Liver (tissue), 9 donors: ENCODE results near the gene SLC45A2. TPM values are rescaled to one million over a fixed set of nuclear protein-coding genes. Genes with fewer than 3 reads are reported as not detected.

Source experiments
- DNase-seq: peaks from one replicate; pipeline ENCODE4 v3.0.0-alpha.2; 2017; ENCODE audit warnings: low spot score
- H3K27ac ChIP-seq, 2 donors: one replicate each; pipeline ENCODE4 v1.7.0; 2013; ENCODE audit warnings: inconsistent platforms in 2 of 2, low read length in 2 of 2, control low read depth in 1 of 2, low read depth in 1 of 2, mild to moderate bottlenecking in 1 of 2
- H3K27me3 ChIP-seq, 4 donors: one replicate each; pipeline versions ENCODE4 v1.6.1 to v1.7.0; 2013; ENCODE audit warnings: low read length in 3 of 4, inconsistent platforms in 1 of 4, mild to moderate bottlenecking in 1 of 4, moderate library complexity in 1 of 4; ENCODE audit not compliant: control insufficient read depth in 4 of 4, insufficient read depth in 4 of 4
- H3K36me3 ChIP-seq, 4 donors: one replicate each; pipeline versions ENCODE4 v1.6.1 to v1.7.0; 2013; ENCODE audit warnings: low read length in 3 of 4, mild to moderate bottlenecking in 3 of 4, low read depth in 1 of 4, moderate library complexity in 1 of 4; ENCODE audit not compliant: control insufficient read depth in 4 of 4, insufficient read depth in 3 of 4
- H3K4me1 ChIP-seq, 4 donors: one replicate each; pipeline versions ENCODE4 v1.6.1 to v1.7.0; 2013; ENCODE audit warnings: low read length in 3 of 4, mild to moderate bottlenecking in 3 of 4, moderate library complexity in 1 of 4; ENCODE audit not compliant: control insufficient read depth in 4 of 4, insufficient read depth in 4 of 4
- H3K4me3 ChIP-seq, 3 donors: one replicate each; pipeline versions ENCODE4 v1.6.1 to v1.7.0; 2013; ENCODE audit warnings: low read length in 3 of 3, control low read depth in 1 of 3, low read depth in 1 of 3, mild to moderate bottlenecking in 1 of 3
- H3K9ac ChIP-seq, 2 donors: one replicate each; pipeline ENCODE4 v1.7.0; 2013; ENCODE audit warnings: low read length in 2 of 2, mild to moderate bottlenecking in 2 of 2, moderate library complexity in 2 of 2, control low read depth in 1 of 2, low read depth in 1 of 2
- H3K9me3 ChIP-seq, 4 donors: one replicate each; pipeline versions ENCODE4 v1.6.1 to v1.7.0; 2013; ENCODE audit warnings: low read length in 3 of 4; ENCODE audit not compliant: control insufficient read depth in 4 of 4
- EGR1 ChIP-seq, 2 donors: IDR thresholded peaks; 2 replicates each; pipeline ENCODE4 v1.6.1; 2016 to 2018; ENCODE audit warnings: antibody characterized with exemption in 2 of 2, low read depth in 2 of 2
- FOXA1 ChIP-seq: IDR thresholded peaks from 2 replicates; pipeline ENCODE4 v1.6.1; 2016; ENCODE audit warnings: antibody characterized with exemption
- FOXA2 ChIP-seq: IDR thresholded peaks from 2 replicates; pipeline ENCODE4 v1.6.1; 2016; ENCODE audit warnings: antibody characterized with exemption
- GABPA ChIP-seq, 2 donors: IDR thresholded peaks in 1 of 2; conservative IDR thresholded peaks in 1 of 2; 2 replicates each; pipeline ENCODE4 v1.6.1; 2016; ENCODE audit warnings: antibody characterized with exemption in 2 of 2, mild to moderate bottlenecking in 1 of 2, moderate library complexity in 1 of 2
- HNF4A ChIP-seq, 2 donors: conservative IDR thresholded peaks; 2 replicates each; pipeline ENCODE4 v1.6.1; 2016; ENCODE audit warnings: antibody characterized with exemption in 2 of 2, mild to moderate bottlenecking in 2 of 2
- HNF4G ChIP-seq: IDR thresholded peaks from 2 replicates; pipeline ENCODE4 v1.6.1; 2016; ENCODE audit warnings: antibody characterized with exemption
- JUND ChIP-seq, 2 donors: IDR thresholded peaks; 2 replicates each; pipeline ENCODE4 v1.6.1; 2016; ENCODE audit warnings: antibody characterized with exemption in 2 of 2
- MAX ChIP-seq: IDR thresholded peaks from 2 replicates; pipeline ENCODE4 v1.6.1; 2016; ENCODE audit warnings: antibody characterized with exemption
- NR2F2 ChIP-seq: IDR thresholded peaks from 2 replicates; pipeline ENCODE4 v1.6.1; 2016; ENCODE audit warnings: antibody characterized with exemption
- RAD21 ChIP-seq, 2 donors: IDR thresholded peaks; 2 replicates each; pipeline ENCODE4 v1.6.1; 2016; ENCODE audit warnings: antibody characterized with exemption in 2 of 2, mild to moderate bottlenecking in 2 of 2
- RXRA ChIP-seq, 2 donors: IDR thresholded peaks; 2 replicates each; pipeline ENCODE4 v1.6.1; 2017 to 2018; ENCODE audit warnings: antibody characterized with exemption in 2 of 2, mild to moderate bottlenecking in 1 of 2
- SP1 ChIP-seq: IDR thresholded peaks from 2 replicates; pipeline ENCODE4 v1.6.1; 2018; ENCODE audit warnings: antibody characterized with exemption, mild to moderate bottlenecking
- TAF1 ChIP-seq: conservative IDR thresholded peaks from 2 replicates; pipeline ENCODE4 v1.6.1; 2016; ENCODE audit warnings: antibody characterized with exemption, mild to moderate bottlenecking
- YY1 ChIP-seq: IDR thresholded peaks from 2 replicates; pipeline ENCODE4 v1.6.1; 2016; ENCODE audit warnings: antibody characterized with exemption, mild to moderate bottlenecking
- WGBS: extraction: QIAGEN DNeasy Blood & Tissue Kit; methylation state at CpG from one replicate; pipeline ENCODE4 v1.1.7; 2013; 5-methylcytosine and 5-hydroxymethylcytosine counted together
- polyA plus RNA-seq, 2 donors: library from polyadenylated mRNA; stranded (reverse) in 1 of 2; unstranded in 1 of 2; fragments of 200-250 nt in 1 of 2; fragments of >200 nt in 1 of 2; fragmentation: Nextera tagmentation in 1 of 2; extraction: Ambion mirVana in 1 of 2; gene quantifications; one replicate each; pipeline versions ENCODE4 v1.2.1 to v1.2.3, GENCODE V29; 2013 to 2015
- total RNA-seq, 2 donors: library from RNA; depleted of rRNA; stranded (reverse); fragments of >200 nt; gene quantifications; one replicate each; pipeline ENCODE4 v1.2.3, GENCODE V29; 2014
- TF ChIP-seq, protein P1 (sequence below): IDR thresholded peaks from 2 replicates; pipeline ENCODE4 v1.6.1; 2016; ENCODE audit warnings: antibody characterized with exemption
- TF ChIP-seq, protein P2 (sequence below): IDR thresholded peaks from 2 replicates; pipeline ENCODE4 v1.6.1; 2016; ENCODE audit warnings: antibody characterized with exemption
- TF ChIP-seq, protein P3 (sequence below): IDR thresholded peaks from 2 replicates; pipeline ENCODE4 v1.6.1; 2016; ENCODE audit warnings: antibody characterized with exemption, mild to moderate bottlenecking
- donor health status: healthy.
- donor health status: healthy.
- donor health status: healthy.
- donor health status: healthy.
- donor health status: healthy.

Gene SLC45A2
- total and polyA plus RNA-seq, 4 donors = 0.01 to 1.3 TPM; not detected in 2

DNA sequence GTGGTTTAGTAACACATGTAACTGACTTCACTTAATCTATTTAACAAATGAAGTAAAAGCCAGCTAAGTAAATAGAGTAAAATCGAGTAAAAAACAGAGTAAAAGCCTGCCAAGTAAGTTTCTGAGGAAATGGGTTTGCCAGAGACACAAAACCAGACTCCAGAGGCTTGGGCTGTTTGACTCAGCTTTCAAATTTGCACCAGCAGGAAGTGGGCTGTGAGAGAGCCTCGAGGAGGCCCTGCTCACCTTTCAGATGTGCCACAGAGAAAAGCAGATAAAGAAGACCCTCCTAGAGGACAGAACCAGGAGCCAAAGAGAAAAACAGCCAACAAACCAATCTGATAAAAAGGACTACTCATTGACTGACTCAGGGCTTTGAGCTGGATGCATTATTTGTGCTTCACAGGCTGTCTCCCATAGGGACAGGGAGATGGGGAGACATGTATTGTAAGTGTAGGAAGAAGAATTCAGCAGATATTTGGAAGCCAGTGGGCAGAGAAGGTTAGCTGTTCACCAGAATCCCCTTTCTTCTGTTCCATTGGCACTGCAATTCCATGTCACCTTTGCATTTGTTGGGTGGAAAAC is 37.7 kb upstream of the SLC45A2 start:
- no peak for DNase-seq
- H3K27ac ChIP-seq = no peak overlapping the region
- peaks cover 0 to 3% (median under 1%) of the 10 kb centered on the region in 4 donors for H3K36me3 ChIP-seq
- no peak for TF ChIP-seq FOXA1
- TF ChIP-seq, protein P1, sequence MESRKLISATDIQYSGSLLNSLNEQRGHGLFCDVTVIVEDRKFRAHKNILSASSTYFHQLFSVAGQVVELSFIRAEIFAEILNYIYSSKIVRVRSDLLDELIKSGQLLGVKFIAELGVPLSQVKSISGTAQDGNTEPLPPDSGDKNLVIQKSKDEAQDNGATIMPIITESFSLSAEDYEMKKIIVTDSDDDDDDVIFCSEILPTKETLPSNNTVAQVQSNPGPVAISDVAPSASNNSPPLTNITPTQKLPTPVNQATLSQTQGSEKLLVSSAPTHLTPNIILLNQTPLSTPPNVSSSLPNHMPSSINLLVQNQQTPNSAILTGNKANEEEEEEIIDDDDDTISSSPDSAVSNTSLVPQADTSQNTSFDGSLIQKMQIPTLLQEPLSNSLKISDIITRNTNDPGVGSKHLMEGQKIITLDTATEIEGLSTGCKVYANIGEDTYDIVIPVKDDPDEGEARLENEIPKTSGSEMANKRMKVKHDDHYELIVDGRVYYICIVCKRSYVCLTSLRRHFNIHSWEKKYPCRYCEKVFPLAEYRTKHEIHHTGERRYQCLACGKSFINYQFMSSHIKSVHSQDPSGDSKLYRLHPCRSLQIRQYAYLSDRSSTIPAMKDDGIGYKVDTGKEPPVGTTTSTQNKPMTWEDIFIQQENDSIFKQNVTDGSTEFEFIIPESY = no peak
- TF ChIP-seq EGR1 (IDR thresholded peaks at IDR 0.05; ENCODE audit: low read depth in 2 of 2) = no peak
- no peak for TF ChIP-seq SP1
- TF ChIP-seq HNF4G = no peak
- no peak for TF ChIP-seq MAX
- TF ChIP-seq RXRA (IDR thresholded peaks at IDR 0.05) = no peak
- TF ChIP-seq GABPA (IDR thresholded peaks at IDR 0.05 in 1 of 2, conservative IDR thresholded peaks at IDR 0.05 in 1 of 2) = no peak
- no peak for TF ChIP-seq RAD21 (IDR thresholded peaks at IDR 0.05)
- no peak for TF ChIP-seq HNF4A (conservative IDR thresholded peaks at IDR 0.05)
- TF ChIP-seq, protein P2, sequence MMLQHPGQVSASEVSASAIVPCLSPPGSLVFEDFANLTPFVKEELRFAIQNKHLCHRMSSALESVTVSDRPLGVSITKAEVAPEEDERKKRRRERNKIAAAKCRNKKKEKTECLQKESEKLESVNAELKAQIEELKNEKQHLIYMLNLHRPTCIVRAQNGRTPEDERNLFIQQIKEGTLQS = no peak
- no peak for TF ChIP-seq NR2F2
- no peak for TF ChIP-seq TAF1
- TF ChIP-seq, protein P3, sequence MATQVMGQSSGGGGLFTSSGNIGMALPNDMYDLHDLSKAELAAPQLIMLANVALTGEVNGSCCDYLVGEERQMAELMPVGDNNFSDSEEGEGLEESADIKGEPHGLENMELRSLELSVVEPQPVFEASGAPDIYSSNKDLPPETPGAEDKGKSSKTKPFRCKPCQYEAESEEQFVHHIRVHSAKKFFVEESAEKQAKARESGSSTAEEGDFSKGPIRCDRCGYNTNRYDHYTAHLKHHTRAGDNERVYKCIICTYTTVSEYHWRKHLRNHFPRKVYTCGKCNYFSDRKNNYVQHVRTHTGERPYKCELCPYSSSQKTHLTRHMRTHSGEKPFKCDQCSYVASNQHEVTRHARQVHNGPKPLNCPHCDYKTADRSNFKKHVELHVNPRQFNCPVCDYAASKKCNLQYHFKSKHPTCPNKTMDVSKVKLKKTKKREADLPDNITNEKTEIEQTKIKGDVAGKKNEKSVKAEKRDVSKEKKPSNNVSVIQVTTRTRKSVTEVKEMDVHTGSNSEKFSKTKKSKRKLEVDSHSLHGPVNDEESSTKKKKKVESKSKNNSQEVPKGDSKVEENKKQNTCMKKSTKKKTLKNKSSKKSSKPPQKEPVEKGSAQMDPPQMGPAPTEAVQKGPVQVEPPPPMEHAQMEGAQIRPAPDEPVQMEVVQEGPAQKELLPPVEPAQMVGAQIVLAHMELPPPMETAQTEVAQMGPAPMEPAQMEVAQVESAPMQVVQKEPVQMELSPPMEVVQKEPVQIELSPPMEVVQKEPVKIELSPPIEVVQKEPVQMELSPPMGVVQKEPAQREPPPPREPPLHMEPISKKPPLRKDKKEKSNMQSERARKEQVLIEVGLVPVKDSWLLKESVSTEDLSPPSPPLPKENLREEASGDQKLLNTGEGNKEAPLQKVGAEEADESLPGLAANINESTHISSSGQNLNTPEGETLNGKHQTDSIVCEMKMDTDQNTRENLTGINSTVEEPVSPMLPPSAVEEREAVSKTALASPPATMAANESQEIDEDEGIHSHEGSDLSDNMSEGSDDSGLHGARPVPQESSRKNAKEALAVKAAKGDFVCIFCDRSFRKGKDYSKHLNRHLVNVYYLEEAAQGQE = no peak
- TF ChIP-seq JUND (IDR thresholded peaks at IDR 0.05) = no peak
- no peak for TF ChIP-seq FOXA2
- H3K4me3 ChIP-seq = no peak overlapping the region
- H3K9ac ChIP-seq = no peak overlapping the region
- no peaks in the 10 kb centered on the region for H3K9me3 ChIP-seq
- H3K27me3 ChIP-seq = no peaks in the 10 kb centered on the region
- WGBS = 20% methylated on average over 2 of the region's 2 CpGs
- peaks cover 5 to 26% (median 19%) of the 10 kb centered on the region in 4 donors for H3K4me1 ChIP-seq

GRCh38 chr5:34021334-34021733 is 36.8 kb upstream of the SLC45A2 start:
- Histone ChIP-seq H3K4me1 (peaks cover 3 to 33% (median 21%) of the 10 kb centered on the region in 4 donors), H3K36me3 (peaks cover 0 to 3% (median under 1%) of the 10 kb centered on the region in 4 donors), H3K9ac (no peak overlapping the region), H3K9me3 (no peaks in the 10 kb centered on the region), H3K4me3 (no peak overlapping the region), H3K27ac (no peak overlapping the region), H3K27me3 (no peaks in the 10 kb centered on the region)
- WGBS = 78% methylated on average over 2 of the region's 2 CpGs
- no peak for DNase-seq
- no peak for TF ChIP-seq RAD21 (IDR thresholded peaks at IDR 0.05)
- TF ChIP-seq, protein P3 = no peak
- TF ChIP-seq FOXA2 = no peak
- TF ChIP-seq SP1 = no peak
- TF ChIP-seq, protein P1 = no peak
- TF ChIP-seq YY1 = no peak
- TF ChIP-seq TAF1 = no peak
- TF ChIP-seq, protein P2 = no peak
- no peak for TF ChIP-seq GABPA (IDR thresholded peaks at IDR 0.05 in 1 of 2, conservative IDR thresholded peaks at IDR 0.05 in 1 of 2)
